Right forelimb (tissue), 1 donor: ENCODE data around the gene LCE1A.

ENCODE experiments used
- DNase-seq: peaks from one replicate; pipeline ENCODE4 v3.0.0-alpha.2; 2018

LCE1A gene, protein sequence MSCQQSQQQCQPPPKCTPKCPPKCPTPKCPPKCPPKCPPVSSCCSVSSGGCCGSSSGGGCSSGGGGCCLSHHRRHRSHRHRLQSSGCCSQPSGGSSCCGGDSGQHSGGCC

DNA sequence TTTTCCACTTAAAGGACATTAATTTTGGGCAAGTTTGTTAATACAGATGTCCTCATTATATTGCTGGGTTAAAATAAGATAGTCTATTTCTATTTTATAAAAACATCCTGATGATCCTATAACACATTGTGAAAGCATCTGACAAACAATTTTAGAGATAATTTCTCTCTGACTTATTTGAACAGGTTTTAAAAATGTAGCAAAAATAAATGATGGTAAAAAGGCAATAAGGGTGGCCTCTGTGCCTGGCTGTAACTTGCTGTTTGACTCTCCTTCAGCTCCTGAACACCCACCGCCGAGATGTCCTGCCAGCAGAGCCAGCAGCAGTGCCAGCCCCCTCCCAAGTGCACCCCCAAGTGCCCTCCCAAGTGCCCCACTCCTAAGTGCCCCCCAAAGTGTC lies at the start of gene LCE1A:
TSS of gene LCE1A (plus strand) at position 301 of the 400 bp plus-strand sequence. CDS start at position 301, 0 bp downstream.
- no peak for DNase-seq

DNA sequence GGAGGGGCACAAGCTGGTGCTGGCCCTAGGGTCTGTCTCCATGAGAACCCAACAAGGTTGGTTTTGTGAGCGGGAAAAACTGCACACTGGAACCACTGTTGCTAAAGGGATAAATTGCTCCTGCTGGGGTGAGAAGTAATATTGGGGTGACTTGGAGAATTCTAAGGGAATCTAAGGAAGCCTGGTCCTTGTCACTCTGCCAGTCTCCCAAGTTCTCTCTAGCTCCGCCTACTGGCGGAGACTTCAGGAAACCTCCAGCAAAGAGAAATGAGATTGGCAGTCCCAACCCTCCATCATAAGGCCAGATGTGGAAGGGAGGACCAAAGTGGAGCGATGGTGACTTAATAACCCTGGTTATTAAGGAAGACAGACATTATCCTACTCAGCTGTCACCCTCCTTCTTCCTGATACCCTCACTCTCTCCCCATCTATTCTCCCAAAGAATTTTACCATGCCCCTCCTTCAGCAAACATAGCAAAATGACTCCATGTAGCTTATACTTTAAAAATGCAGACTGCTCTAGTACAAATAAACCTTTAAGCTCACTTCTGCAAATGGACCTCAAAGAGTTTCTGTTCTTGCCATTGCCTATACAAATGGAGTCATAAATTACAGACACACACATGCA lies 49.6 kb upstream of the LCE1A start:
- DNase-seq = no peak

DNA sequence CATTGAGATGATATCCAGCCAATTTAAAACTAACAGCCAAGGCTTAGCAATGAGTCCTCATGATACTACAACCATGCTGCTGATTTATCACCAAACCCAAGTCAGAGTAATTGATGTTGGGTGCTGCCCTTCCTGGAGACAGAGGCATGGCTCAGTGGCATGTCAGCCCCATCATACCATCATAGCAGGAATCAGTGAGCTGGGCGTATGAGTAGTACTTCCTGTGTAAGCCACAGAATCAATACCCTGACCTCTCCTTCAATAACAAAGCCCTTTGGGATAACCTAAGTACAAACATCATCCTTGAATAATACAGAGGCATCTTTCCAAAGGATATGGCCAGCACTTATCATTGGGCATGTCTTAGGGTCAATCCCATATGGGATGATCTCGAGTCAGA lies 44.2 kb upstream of the LCE1A start:
- DNase-seq = no peak

DNA sequence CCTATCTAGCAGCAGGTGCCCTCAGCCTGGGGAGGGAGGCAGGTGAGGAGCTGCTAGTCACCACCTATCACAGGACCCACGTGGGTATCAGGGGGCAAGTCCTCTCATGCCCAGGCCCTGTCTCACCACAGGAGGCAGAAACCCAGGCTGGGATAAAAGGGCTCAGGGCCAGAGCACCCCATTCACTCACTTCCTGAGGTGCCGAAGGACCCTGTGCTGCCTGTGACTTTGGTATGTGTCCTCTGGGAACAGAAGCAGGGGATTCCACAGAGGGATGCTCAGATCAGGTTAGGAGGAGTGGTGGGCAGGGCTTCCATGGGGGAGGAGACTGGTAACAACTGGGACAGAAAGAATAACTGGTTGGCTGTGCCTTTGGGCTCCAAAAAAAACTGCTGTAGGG lies 41.2 kb upstream of the LCE1A start, which contains the start of gene LCE1E:
TSS of gene LCE1E (plus strand) at position 181 of the 400 bp plus-strand sequence. CDS start 1,043 bp downstream, outside the sequence.
- DNase-seq = no peak

DNA sequence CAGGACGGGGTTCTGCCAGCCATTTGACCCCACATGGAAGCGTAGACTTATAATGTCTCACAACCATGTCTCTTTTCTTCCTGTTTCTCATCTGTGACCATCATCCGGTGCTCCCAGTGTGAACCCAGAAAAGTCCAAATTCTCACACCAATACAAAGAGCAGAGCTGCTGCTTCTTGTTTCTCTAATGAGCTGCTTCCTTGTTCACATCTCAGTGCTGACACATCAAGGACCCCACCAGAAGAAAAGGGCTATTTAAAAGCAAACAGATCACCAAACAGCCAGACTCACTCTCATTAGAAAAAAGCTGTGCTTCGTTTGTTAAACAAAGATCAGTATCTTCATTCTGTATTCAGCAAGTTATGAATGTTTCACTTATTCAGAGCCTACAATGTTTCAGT lies 31.6 kb upstream of the LCE1A start:
- DNase-seq = no peak

DNA sequence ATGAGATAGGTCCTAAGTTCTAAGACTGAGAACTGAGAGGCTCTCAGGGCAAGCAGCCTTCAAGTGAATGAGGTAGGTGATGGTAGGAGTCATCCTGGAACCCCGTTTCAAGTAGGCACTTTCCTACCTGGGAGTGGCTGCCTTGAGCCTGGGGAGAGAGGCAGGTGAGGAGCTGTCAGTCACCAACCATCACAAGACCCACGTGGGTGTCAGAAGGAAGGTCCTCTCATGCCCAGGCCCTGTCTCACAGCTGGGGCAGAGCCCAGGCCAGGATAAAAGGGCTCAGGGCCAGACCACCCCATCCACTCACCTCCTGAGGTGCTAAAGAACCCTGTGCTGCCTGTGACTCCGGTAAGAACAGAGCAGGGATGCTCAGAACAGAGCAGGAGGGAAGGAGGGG lies 30.9 kb upstream of the LCE1A start, which contains the start of gene LCE1D:
TSS of gene LCE1D (plus strand) at position 301 of the 400 bp plus-strand sequence. CDS start 1,074 bp downstream, outside the sequence.
- DNase-seq = no peak

DNA sequence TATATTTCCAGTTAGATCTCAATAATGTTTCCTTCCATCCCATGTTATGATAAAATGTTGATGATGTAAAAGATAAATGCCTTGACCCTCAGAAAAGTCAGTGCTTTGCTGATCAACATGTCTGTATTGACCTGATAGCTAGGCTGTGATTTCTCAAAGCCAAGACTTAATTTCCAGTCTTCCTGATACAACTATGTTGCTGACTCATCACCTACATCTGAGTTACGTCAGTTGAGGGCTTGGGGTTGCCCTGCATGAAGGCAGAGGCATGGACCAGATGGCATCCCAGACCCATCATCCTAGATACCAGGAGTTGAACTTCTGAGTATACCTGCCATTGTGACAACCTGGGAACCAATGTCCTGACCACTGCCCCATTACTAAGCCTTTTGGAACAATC lies 25.9 kb upstream of the LCE1A start:
- no peak for DNase-seq

DNA sequence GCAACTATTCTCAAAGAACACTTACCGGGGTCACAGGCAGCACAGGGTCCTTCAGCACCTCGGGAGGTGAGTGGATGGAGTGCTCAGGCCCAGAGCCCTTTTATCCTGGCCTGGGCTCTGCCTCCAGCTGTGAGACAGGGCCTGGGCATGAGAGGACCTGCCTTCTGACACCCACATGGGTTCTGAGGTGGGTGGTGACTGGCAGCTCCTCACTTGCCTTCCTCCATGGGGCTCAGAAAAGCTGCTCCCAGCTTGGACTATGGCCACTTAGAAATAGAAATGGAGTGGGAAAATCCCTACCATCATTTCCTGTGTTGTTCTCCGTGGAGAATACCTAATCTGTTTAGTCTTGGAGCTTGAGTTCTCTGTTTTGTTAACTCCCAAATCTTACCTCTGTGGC lies 20.7 kb upstream of the LCE1A start, which contains the start of gene LCE1C:
TSS of gene LCE1C (minus strand) at position 76 of the 400 bp plus-strand sequence. CDS start 1,173 bp downstream, outside the sequence.
- no peak for DNase-seq

DNA sequence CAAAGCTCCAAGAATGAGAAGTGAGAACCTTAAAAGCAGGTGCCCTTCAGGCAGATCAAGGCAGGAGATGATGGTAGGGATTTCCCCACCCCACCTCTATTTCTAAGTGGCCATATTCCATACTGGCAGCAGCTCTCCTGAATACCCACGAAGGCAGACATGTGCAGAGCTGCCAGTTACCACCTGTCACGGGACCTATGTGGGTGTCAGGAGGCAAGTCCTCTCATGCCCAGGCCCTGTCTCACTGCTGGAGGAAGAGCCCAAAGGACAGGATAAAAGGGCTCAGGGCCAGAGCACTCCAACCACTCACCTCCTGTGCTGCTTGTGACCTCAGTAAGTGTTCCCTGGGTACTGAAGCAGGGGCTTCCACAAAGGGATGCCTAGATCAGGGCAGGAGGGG lies 16.2 kb upstream of the LCE1A start:
- no peak for DNase-seq

DNA sequence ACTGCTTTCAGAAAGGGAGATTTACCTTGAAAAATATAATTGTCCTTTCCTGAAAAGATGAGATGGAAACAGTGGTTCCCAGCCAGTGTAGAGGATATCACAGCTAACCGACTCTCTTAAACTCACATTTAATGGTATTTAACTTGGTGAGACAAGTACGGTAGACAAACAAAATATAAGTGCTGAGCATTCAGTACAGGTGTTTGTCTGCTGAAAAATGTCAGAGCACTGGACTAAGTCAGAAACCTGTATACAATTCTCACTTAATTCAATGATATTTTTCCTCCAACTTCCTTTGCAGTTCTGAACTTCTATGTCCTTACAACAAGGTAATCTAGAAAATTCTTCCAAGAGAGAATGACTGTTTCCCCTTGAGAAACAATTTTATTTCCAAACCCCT lies 15.6 kb upstream of the LCE1A start, which contains the start of gene LCE1B:
TSS of gene LCE1B (plus strand) at position 301 of the 400 bp plus-strand sequence. CDS start 476 bp downstream, outside the sequence.
- DNase-seq = no peak

DNA sequence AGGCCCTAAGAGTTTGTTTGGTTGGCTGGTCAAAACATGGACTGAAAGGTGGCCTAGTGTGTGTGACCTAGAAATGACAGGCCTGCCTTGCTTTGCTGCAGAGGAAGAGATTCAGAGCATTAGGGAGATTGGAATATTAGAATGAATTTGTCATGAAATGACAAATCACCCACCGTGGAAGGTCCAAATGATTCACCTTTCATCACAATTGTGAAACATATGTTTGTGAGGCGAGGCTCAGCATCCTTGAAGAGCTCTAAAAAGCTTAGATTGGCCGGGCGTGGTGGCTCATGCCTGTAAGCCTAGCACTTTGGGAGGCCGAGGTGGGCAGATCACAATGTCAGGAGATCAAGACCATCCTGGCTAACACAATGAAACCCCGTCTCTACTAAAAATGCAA lies 10.0 kb upstream of the LCE1A start:
- DNase-seq = no peak

DNA sequence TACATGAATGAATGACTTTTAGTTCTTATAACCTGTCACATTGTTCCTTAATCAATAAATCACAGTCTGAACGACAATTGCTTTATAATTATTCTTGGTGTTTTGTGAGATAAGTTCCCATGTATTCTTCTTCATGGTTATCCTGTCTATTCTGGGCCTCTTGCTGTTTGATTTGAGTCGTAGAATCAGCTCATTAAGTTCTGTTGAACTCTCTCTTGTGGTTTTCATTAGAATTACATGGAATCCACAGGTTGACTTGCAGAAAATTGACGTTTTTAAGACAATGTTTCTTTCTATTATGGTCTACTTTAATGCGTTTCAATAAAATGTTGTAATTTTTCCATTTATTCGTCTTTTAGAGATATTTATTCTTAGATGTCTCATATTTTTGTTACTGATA lies 4.0 kb upstream of the LCE1A start:
- no peak for DNase-seq

DNA sequence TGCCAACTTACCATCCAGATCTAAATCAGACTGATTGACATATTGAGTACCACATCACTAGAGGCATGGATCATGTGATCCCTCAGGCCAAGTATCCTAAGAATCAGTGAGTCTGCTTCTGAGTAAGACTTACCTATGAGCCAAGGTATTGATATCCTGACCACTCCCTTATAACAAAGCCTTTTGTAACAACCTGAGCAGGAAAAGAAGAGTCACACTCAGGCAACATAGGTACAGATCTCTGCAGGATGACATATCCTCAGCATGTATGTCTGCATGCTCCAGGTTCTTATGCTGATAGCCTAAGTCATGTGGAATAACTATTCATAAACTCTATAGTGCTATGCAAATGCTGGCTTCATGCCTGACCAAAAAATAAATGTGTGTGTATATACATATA lies 2.3 kb upstream of the LCE1A start:
- no peak for DNase-seq

DNA sequence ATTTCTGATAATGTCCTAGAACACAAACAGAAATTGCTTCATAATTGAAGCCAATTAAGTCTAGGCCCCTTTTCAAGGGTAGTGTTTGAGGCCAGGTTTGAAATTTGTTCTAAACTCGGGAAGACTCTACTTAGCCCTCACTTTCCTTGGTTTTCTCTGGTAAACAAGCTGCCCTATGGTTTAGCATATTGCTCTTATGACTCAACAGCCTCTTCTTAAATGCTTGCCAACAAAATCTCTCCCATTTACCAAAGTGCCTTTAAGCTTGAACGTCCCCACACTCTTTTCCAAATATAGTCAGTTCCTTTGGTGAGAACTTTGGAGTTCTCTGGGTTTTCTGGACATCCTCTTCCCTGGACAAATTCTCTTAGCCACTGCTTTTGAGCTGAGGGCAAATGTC lies 9.6 kb downstream of the LCE1A start:
- no peak for DNase-seq

DNA sequence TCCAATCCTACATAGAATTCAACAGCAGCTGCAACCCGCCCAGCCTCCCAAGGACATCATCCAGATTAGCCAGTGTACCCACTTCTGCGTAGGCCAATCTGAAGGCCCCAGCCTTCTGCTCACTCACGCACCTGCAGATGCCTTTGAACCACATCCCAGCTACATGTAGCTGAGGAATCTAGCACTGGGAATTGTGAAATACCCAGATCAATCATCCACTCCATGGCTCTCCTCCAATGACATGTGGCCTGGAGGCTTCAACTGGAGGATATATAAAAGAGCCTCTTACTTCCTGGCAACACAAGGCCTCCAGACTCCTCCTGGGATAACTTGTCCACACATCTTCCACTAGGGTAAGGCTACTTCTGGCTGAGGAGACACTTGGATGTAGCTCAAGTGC lies 15.3 kb downstream of the LCE1A start, which contains the start of gene LCE6A:
TSS of gene LCE6A (plus strand) at position 301 of the 400 bp plus-strand sequence. CDS start 665 bp downstream, outside the sequence.
- DNase-seq = no peak

DNA sequence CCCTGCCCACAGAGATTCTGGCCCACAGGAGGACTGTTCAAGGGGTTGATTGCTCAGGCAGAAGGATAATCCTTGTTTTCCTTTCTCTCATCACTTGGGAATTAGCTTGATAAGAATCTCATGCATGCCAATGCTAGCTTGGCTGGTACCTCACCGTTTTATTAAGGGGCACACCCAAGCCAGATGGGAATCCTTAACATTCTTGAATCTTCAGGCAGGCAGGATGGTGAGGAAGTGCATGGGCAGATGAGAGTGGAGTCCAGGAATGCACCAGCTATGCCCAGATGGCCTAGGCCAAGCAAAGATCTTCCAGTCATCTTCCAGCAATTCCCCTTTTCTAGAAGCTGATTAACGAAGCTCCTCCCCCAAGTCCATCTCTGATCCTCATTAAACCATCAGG lies 28.4 kb downstream of the LCE1A start:
- no peak for DNase-seq

DNA sequence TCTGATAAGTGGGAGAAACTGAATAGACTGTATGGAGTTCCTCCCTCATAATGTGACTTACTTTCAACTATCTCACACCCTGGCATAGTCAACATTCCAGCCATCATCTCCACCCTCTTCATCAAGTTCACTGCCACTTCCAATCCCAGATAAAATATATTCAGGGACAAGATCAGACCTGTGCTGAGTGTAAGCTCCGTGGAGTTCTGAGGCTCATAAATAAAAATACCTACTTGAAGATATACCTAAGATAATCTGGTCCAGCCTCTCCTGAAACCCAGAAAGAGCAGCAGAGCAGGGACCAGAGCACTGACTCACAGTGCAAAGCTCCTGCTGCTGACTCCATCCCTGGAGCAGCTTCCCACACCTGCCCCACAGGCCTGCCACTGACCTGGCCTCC lies 30.8 kb downstream of the LCE1A start:
- DNase-seq = no peak

DNA sequence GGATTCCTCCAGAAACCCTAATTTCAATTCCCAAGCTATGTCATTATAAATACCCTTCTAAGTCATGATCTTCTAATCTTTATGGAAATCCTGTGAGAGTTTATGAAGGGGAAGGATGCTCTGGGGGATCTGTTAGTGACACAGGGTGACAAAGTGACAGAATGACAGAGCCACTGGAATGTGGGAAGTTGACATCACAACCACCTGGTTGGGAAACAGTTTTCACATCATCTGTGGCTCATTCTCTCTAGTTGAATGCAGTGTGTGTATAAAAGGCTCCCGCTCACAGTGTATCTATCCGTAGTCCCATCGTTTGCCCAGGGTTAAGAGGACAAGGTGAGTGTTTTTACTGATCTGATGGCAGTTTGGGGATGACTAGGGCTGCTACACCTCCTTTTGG lies 32.4 kb downstream of the LCE1A start, which contains the start of gene LCE7A:
TSS of gene LCE7A (plus strand) at position 301 of the 400 bp plus-strand sequence. CDS start 702 bp downstream, outside the sequence.
- DNase-seq = no peak

DNA sequence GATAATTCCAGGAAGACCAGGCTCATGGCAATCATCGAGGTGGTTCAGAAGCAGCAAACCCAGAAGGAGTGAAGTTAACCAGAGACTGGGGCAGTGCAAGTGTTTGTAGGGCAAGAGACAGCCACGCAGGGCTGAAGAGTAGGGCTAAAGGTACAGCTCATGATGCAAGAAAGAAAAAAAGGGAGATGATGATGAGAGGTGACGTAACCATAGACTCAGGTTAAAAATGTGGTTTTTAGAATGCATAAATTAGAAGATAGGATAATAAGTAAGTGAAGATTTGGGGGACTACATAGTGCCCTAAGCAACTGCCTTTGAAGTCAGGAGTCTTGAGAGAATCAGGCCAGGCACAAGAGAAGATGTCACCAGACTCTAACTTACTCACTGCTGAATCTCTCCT lies 32.9 kb downstream of the LCE1A start:
- DNase-seq = no peak

DNA sequence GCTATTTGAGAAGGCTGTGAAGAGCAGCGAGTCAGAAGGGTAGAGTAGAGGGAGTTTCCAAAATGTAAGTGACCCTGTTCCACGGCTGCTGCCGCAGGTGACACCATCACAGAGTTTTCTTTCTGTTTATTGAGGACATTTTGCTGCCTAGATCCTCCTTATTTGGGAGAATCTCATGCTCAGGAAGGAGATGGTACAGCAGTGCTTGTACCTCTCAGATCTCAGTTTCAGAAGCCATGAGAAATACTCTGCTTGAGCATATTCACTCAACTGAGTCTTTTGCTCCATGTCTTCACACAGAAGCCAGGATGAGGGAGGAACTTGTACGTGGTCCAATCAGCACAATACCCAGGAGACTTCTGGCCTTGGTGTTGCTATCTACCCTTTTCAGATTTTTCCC lies 34.1 kb downstream of the LCE1A start:
- DNase-seq = no peak

DNA sequence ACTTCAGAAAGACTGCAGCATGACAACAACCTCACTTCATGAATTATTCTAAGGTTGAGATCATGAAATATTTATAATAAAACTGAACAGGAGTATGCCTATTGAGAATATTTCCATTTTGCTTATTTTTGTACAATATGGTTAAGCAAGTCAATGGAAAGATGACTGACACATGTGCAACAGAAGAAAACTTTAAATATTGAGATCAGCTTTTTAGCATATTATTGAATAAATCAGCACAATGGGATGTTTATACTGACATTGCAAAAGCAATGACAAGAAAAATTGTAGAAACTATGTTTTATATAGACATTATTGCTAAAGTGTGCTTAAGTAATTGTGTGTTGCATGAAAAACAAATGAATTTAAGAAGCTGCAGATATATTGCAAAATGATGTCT lies 37.2 kb downstream of the LCE1A start:
- no peak for DNase-seq

DNA sequence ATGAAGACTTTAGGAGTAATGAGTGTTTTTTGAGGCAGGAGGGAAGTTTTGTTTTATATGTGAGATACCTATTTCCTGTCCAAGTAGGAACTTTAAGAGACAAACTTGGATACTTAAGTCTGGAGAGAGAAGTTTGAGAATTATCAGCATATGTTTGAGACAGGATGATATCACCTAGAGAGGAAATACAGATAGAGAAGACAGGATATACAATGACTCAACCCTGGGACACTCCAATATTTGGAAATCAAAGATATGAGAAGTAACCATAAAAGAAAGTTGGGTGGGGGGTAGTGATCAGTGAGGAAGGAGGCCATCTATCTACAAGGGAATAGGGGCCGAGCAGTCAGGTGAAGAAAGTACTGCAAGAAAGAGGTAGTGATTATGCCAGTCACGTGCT lies 39.0 kb downstream of the LCE1A start:
- no peak for DNase-seq

DNA sequence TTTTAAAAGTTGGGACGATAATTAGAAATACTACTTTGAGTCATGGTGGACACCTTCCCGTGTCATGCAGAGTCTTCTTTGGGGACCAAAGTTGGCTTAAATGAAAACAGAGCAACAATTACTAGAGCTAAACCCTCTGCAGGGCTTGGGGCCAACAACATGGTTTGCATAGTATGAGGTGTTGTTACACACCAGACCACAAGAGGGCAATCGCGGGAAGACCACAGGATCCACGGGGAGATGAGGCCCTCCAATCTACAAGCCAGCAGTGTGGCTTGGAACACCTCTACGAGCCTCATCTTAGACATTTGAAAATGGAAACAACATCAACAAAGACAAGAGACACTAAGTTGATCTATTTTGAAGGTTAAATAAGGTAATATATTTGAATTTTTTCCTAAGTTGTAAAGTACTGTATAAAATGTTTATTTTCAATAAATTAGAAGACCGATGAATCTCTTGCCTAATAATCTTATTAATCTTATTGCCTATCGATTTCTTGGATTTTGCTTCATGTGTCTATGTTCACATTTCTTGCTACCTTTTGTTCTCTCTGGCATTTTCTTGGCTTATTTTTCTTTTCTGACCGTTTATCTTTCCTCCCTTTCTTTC lies 42.6 kb downstream of the LCE1A start:
- no peak for DNase-seq
